SKM-1 (cell line): ENCODE data around the gene LPIN3.

Experiments used
- DNase-seq: peaks from one replicate; lab custom pipeline; 2025; ENCODE audit not compliant: unreplicated experiment; lab: John Stamatoyannopoulos, UW

The LPIN3 gene

GRCh38 chr20:41390889-41391288, 50.3 kb downstream of the LPIN3 start:
- no peak for DNase-seq

- no peak for DNase-seq
Observed at GRCh38 chr20:41391587-41392001, 51.0 kb downstream of the LPIN3 start.

- no peak for DNase-seq
Observed at GRCh38 chr20:41392295-41392694, 51.7 kb downstream of the LPIN3 start.

GRCh38 chr20:41392871-41393704, 52.5 kb downstream of the LPIN3 start:
- DNase-seq, result no peak

- DNase-seq, result no peak
Observed at GRCh38 chr20:41393705-41394066, 53.1 kb downstream of the LPIN3 start.

GRCh38 chr20:41394081-41394480, 53.5 kb downstream of the LPIN3 start:
- DNase-seq, result no peak

- DNase-seq, result no peak
Observed at GRCh38 chr20:41394931-41395666, 54.5 kb downstream of the LPIN3 start.

- no peak for DNase-seq
Observed at GRCh38 chr20:41395667-41396664, 55.3 kb downstream of the LPIN3 start.

- no peak for DNase-seq
Observed at GRCh38 chr20:41398408-41398807, 57.8 kb downstream of the LPIN3 start.

- no peak for DNase-seq
Observed at GRCh38 chr20:41403604-41404003, 63.0 kb downstream of the LPIN3 start.

GRCh38 chr20:41405436-41405835, 64.8 kb downstream of the LPIN3 start:
- DNase-seq, result no peak

GRCh38 chr20:41406353-41406752, 65.7 kb downstream of the LPIN3 start:
- DNase-seq, result no peak

- no peak for DNase-seq
Observed at GRCh38 chr20:41406896-41407444, 66.3 kb downstream of the LPIN3 start.

- DNase-seq, result no peak
Observed at GRCh38 chr20:41407607-41408006, 67.0 kb downstream of the LPIN3 start.

- DNase-seq, result no peak
Observed at GRCh38 chr20:41408156-41408794, 67.7 kb downstream of the LPIN3 start.

- no peak for DNase-seq
Observed at GRCh38 chr20:41408986-41409385, 68.4 kb downstream of the LPIN3 start.
